DND-41 (cell line): ENCODE data around the gene NARF.

Source experiments
- ATAC-seq: fragments of 200-7000 bp; cut with Tn5 transposase; 3 replicates; pipeline ENCODE4 v1.9.1; 2021; ENCODE audit warnings: low read depth; ENCODE audit not compliant: insufficient read depth
- DNase-seq: peaks from one replicate; pipeline ENCODE4 v3.0.0-alpha.2; 2020
- H2AFZ ChIP-seq: 2 replicates; pipeline ENCODE4 v1.6.0; 2012; ENCODE audit warnings: low read depth, low read length
- H3K27ac ChIP-seq: 2 replicates; pipeline ENCODE4 v1.5.1; 2012; ENCODE audit warnings: low read length, inconsistent platforms
- H3K27me3 ChIP-seq: fragments of 200-600 bp; sonication (generic); 2 replicates; pipeline ENCODE4 v1.6.0; 2012; ENCODE audit warnings: low read length, mild to moderate bottlenecking, inconsistent platforms; ENCODE audit not compliant: insufficient read depth, poor library complexity
- H3K36me3 ChIP-seq: 2 replicates; pipeline ENCODE4 v1.5.1; 2012; ENCODE audit warnings: low read length, inconsistent platforms; ENCODE audit not compliant: insufficient read depth
- H3K4me1 ChIP-seq: 2 replicates; pipeline ENCODE4 v1.5.1; 2012; ENCODE audit warnings: mild to moderate bottlenecking, low read length; ENCODE audit not compliant: insufficient read depth
- H3K4me2 ChIP-seq: 2 replicates; pipeline ENCODE4 v1.6.0; 2012; ENCODE audit warnings: mild to moderate bottlenecking, moderate library complexity, low read length, inconsistent platforms; ENCODE audit not compliant: insufficient read depth
- H3K4me3 ChIP-seq, 2 experiments: fragments of 200-600 bp in 1 of 2; shearing (Covaris generic) in 1 of 2; 2 replicates each; pipeline ENCODE4 v1.5.1; 2012 to 2016; ENCODE audit warnings: inconsistent platforms in 2 of 2, low read length in 2 of 2, mild to moderate bottlenecking in 2 of 2, low read depth in 1 of 2, moderate library complexity in 1 of 2
- H3K79me2 ChIP-seq: 2 replicates; pipeline ENCODE4 v1.6.0; 2012; ENCODE audit warnings: low read length, inconsistent platforms; ENCODE audit not compliant: insufficient read depth
- H3K9ac ChIP-seq: 2 replicates; pipeline ENCODE4 v1.6.0; 2012; ENCODE audit warnings: low read depth, mild to moderate bottlenecking, inconsistent platforms, low read length, moderate library complexity
- H3K9me3 ChIP-seq: 2 replicates; pipeline ENCODE4 v1.5.1; 2012; ENCODE audit warnings: low read length, moderate library complexity, mild to moderate bottlenecking, inconsistent platforms; ENCODE audit not compliant: insufficient read depth, severe bottlenecking
- H4K20me1 ChIP-seq: 2 replicates; pipeline ENCODE4 v1.6.0; 2012; ENCODE audit warnings: low read length; ENCODE audit not compliant: insufficient read depth
- CTCF ChIP-seq: IDR thresholded peaks from 2 replicates; pipeline ENCODE4 v1.5.1; 2012; ENCODE audit warnings: borderline replicate concordance, low read length, moderate library complexity, mild to moderate bottlenecking; ENCODE audit not compliant: poor library complexity, severe bottlenecking; ENCODE audit errors: extremely low read depth
- EZH2 ChIP-seq: IDR thresholded peaks from 3 replicates; pipeline ENCODE4 v1.6.1; 2012; ENCODE audit warnings: borderline replicate concordance, low read depth, mild to moderate bottlenecking, moderate library complexity, low read length, inconsistent platforms; ENCODE audit not compliant: severe bottlenecking

The NARF gene

GRCh38 chr17:82517230-82517865, 58.8 kb downstream of the NARF start:
- H3K4me2 ChIP-seq, result no peak overlapping the region
- H3K4me1 ChIP-seq, result peaks cover 22% of the 10 kb centered on the region
- H4K20me1 ChIP-seq, result peaks cover 16% of the 10 kb centered on the region
- H3K27me3 ChIP-seq, result no peaks in the 10 kb centered on the region
- H3K4me3 ChIP-seq, result no peak overlapping the region
- H3K79me2 ChIP-seq, result peaks cover 29% of the 10 kb centered on the region
- H3K9me3 ChIP-seq, result no peaks in the 10 kb centered on the region
- peaks cover 3% of the 10 kb centered on the region; the same call in 1 of the 2 replicates for H3K36me3 ChIP-seq
- no peak overlapping the region for H3K9ac ChIP-seq
- no peak for TF ChIP-seq CTCF
- DNase-seq (no peak), ATAC-seq (no peak)
- H2AFZ ChIP-seq, result no peak overlapping the region; the same call in 1 of the 2 replicates
- no peak overlapping the region for H3K27ac ChIP-seq

GRCh38 chr17:82518826-82519810, 60.6 kb downstream of the NARF start, which contains the start of gene FOXK2:
Gene FOXK2 (plus strand): TSS chr17:82519732. CDS start chr17:82519889, 157 bp downstream.
- peak within 1 kb of the TSS; percentile 81 for H3K27ac ChIP-seq
- ATAC-seq (peak; percentile 97), DNase-seq (peak; percentile 95)
- peaks cover 46% of the 10 kb centered on the region for H3K79me2 ChIP-seq
- peaks cover 32% of the 10 kb centered on the region for H4K20me1 ChIP-seq
- TF ChIP-seq CTCF (no peak), EZH2 (no peak)
- H2AFZ ChIP-seq, result peak within 1 kb of the TSS; percentile 81
- H3K4me2 ChIP-seq, result peak within 1 kb of the TSS; percentile 70
- H3K4me3 ChIP-seq, result peak within 1 kb of the TSS; percentile 69 to 93; a peak in 3 of 4 replicates
- H3K9me3 ChIP-seq, result no peaks in the 10 kb centered on the region
- peaks cover 18% of the 10 kb centered on the region for H3K36me3 ChIP-seq
- peak within 1 kb of the TSS; percentile 91 for H3K9ac ChIP-seq
- peaks cover 39% of the 10 kb centered on the region for H3K4me1 ChIP-seq
- no peaks in the 10 kb centered on the region for H3K27me3 ChIP-seq

- Histone ChIP-seq H3K4me3 (peak overlapping the region; percentile 69 to 93; a peak in 3 of 4 replicates), H3K27me3 (no peaks in the 10 kb centered on the region), H2AFZ (peak overlapping the region; percentile 55), H3K4me1 (peaks cover 43% of the 10 kb centered on the region), H3K9me3 (no peaks in the 10 kb centered on the region), H3K4me2 (peak overlapping the region; percentile 70), H3K9ac (peak overlapping the region; percentile 70), H3K36me3 (peaks cover 23% of the 10 kb centered on the region), H3K27ac (peak overlapping the region; percentile 49), H3K79me2 (peaks cover 57% of the 10 kb centered on the region), H4K20me1 (peaks cover 44% of the 10 kb centered on the region)
- ATAC-seq (peak; percentile 28), DNase-seq (peak; percentile 49)
- TF ChIP-seq CTCF (no peak), EZH2 (no peak)
Measured at GRCh38 chr17:82519971-82520903, 61.7 kb downstream of the NARF start.
